ENCODE results near the gene TNFRSF9.
"Not testable (repeated sequence)": the region's sequence is repeated elsewhere in the genome, so short reads cannot be mapped to it uniquely, and the experiment has no call there.

Gene TNFRSF9

GRCh38 chr1:7961216-7962013, 20.8 kb upstream of the TNFRSF9 start, which contains the start of gene PARK7:
Gene PARK7 (plus strand): TSS chr1:7961711. CDS start chr1:7962786, 1,075 bp downstream.
- peak; percentile 99 for DNase-seq (ENCODE audit: extremely low read depth in 1 of 2, low read depth in 1 of 2)

- no peak for DNase-seq (ENCODE audit: extremely low read depth in 1 of 2, low read depth in 1 of 2)
Observed at GRCh38 chr1:7960867-7961215, 20.2 kb upstream of the TNFRSF9 start.

- DNase-seq (ENCODE audit: extremely low read depth in 1 of 2, low read depth in 1 of 2): no peak
Observed at GRCh38 chr1:7960165-7960564, 19.5 kb upstream of the TNFRSF9 start.

- DNase-seq (ENCODE audit: extremely low read depth in 1 of 2, low read depth in 1 of 2): no peak
Observed at GRCh38 chr1:7956218-7957032, 15.8 kb upstream of the TNFRSF9 start.

GRCh38 chr1:7954683-7955082, 14.0 kb upstream of the TNFRSF9 start:
- no peak for DNase-seq (ENCODE audit: extremely low read depth in 1 of 2, low read depth in 1 of 2)

GRCh38 chr1:7953850-7954609, 13.4 kb upstream of the TNFRSF9 start:
- peak; percentile 57 to 68 for DNase-seq (ENCODE audit: extremely low read depth in 1 of 2, low read depth in 1 of 2)

GRCh38 chr1:7952791-7953190, 12.2 kb upstream of the TNFRSF9 start:
- DNase-seq (ENCODE audit: extremely low read depth in 1 of 2, low read depth in 1 of 2): not testable (repeated sequence)

GRCh38 chr1:7948960-7949359, 8.3 kb upstream of the TNFRSF9 start:
- no peak for DNase-seq (ENCODE audit: extremely low read depth in 1 of 2, low read depth in 1 of 2)

GRCh38 chr1:7943251-7943650, 2.6 kb upstream of the TNFRSF9 start:
- DNase-seq (ENCODE audit: extremely low read depth in 1 of 2, low read depth in 1 of 2): no peak

- DNase-seq (ENCODE audit: extremely low read depth in 1 of 2, low read depth in 1 of 2): peak in 1 of 2 donors; percentile 22
Observed at GRCh38 chr1:7942214-7942921, 1.7 kb upstream of the TNFRSF9 start.

- no peak for DNase-seq (ENCODE audit: extremely low read depth in 1 of 2, low read depth in 1 of 2)
Observed at GRCh38 chr1:7941437-7941793, 776 bp upstream of the TNFRSF9 start.

GRCh38 chr1:7940034-7940433, 605 bp downstream of the TNFRSF9 start:
- DNase-seq (ENCODE audit: extremely low read depth in 1 of 2, low read depth in 1 of 2): no peak

- no peak for DNase-seq (ENCODE audit: extremely low read depth in 1 of 2, low read depth in 1 of 2)
Observed at GRCh38 chr1:7938070-7938469, 2.6 kb downstream of the TNFRSF9 start.

- DNase-seq (ENCODE audit: extremely low read depth in 1 of 2, low read depth in 1 of 2): no peak
Observed at GRCh38 chr1:7932524-7933138, 8.0 kb downstream of the TNFRSF9 start.

GRCh38 chr1:7931446-7931812, 9.2 kb downstream of the TNFRSF9 start:
- no peak for DNase-seq (ENCODE audit: extremely low read depth in 1 of 2, low read depth in 1 of 2)

- no peak for DNase-seq (ENCODE audit: extremely low read depth in 1 of 2, low read depth in 1 of 2)
Observed at GRCh38 chr1:7930645-7931445, 9.8 kb downstream of the TNFRSF9 start.

GRCh38 chr1:7929637-7930036, 11.0 kb downstream of the TNFRSF9 start:
- no peak for DNase-seq (ENCODE audit: extremely low read depth in 1 of 2, low read depth in 1 of 2)

GRCh38 chr1:7928247-7928646, 12.4 kb downstream of the TNFRSF9 start:
- DNase-seq (ENCODE audit: extremely low read depth in 1 of 2, low read depth in 1 of 2): no peak

GRCh38 chr1:7927061-7927460, 13.6 kb downstream of the TNFRSF9 start:
- not testable (repeated sequence) for DNase-seq (ENCODE audit: extremely low read depth in 1 of 2, low read depth in 1 of 2)

GRCh38 chr1:7922301-7922700, 18.3 kb downstream of the TNFRSF9 start:
- no peak for DNase-seq (ENCODE audit: extremely low read depth in 1 of 2, low read depth in 1 of 2)

All from activated CD8-positive, alpha-beta memory T cell treated with anti-CD3 and anti-CD28 coated beads for 1 hour (primary cell).